Inflammatory macrophage treated with lipopolysaccharide for 1 hour (primary cell): ENCODE results near the gene TRIM56.

Experiments
- DNase-seq, 2 donors: peaks; one replicate each; pipeline ENCODE4 v3.0.0-alpha.2; 2020 to 2022

Gene TRIM56

GRCh38 chr7:101134399-101134980, 49.2 kb downstream of the TRIM56 start:
- DNase-seq: peak; percentile 79 to 85

DNA sequence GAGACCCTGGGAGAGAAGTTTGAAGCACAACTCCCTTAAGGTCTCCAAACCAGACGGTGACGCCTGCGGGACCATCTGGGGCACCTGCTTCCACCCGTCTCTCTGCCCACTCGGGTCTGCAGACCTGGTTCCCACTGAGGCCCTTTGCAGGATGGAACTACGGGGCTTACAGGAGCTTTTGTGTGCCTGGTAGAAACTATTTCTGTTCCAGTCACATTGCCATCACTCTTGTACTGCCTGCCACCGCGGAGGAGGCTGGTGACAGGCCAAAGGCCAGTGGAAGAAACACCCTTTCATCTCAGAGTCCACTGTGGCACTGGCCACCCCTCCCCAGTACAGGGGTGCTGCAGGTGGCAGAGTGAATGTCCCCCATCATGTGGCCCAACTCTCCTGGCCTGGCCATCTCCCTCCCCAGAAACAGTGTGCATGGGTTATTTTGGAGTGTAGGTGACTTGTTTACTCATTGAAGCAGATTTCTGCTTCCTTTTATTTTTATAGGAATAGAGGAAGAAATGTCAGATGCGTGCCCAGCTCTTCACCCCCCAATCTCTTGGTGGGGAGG, 52.5 kb downstream of the TRIM56 start:
- no peak for DNase-seq

DNA sequence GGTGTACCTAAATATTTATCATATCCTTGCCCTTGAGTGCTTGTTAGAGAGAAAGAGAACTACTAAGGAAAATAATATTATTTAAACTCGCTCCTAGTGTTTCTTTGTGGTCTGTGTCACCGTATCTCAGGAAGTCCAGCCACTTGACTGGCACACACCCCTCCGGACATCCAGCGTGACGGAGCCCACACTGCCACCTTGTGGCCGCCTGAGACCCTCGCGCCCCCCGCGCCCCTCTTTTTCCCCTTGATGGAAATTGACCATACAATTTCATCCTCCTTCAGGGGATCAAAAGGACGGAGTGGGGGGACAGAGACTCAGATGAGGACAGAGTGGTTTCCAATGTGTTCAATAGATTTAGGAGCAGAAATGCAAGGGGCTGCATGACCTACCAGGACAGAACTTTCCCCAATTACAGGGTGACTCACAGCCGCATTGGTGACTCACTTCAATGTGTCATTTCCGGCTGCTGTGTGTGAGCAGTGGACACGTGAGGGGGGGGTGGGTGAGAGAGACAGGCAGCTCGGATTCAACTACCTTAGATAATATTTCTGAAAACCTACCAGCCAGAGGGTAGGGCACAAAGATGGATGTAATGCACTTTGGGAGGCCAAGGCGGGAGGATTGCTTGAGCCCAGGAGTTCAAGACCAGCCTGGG, 53.1 kb downstream of the TRIM56 start:
- DNase-seq: peak; percentile 94 to 95

DNA sequence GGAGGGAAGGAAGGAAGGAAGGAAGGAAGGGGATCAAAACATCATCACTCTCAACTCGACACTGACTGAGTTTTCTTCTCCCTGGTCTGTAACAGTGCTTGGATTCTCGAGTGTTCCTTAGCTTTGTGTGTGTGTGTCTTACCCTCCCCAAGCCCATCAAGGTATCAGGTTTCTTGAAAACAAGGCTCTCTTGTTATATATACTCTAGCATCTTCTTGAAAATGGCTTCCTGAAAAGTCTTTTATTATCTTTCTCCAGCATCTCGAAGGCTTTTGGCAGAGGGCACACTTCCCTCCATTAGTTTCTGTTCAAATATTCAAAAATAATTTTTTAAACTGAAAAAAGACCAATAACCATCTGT, 55.0 kb downstream of the TRIM56 start:
- DNase-seq: no peak

DNA sequence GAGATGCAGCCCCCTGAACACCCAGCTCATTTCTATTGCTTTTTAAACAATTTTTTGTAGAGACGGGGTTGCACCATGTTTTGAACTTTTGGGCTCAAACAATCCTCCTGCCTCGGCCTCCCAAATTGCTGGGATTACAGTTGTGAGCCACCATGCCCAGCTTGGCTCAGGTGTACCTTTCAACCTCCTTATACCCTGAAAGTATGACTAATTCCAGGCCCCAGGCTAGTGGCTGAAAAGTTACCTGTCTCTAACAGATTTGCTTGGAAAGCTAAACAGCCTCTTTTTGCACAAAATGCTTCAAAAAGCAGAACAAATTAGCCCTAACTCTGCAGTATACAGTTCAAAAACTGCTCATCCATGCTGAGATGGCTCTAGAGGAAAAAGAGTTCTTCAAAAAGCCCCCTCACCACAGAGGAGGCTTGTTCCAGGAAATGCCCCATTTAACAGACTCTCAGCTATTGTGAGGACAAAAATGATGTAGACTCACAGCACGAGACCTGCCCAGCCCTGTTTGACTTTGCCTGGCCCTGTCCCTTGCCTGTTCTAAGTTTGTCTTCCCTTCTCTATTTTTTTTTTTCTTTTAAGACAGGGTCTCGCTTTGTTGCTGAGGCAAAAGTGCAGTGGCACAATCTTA, 55.6 kb downstream of the TRIM56 start:
- DNase-seq: no peak
